Fibroblast of villous mesenchyme (primary cell): ENCODE data around the gene LBX2. TPM values are rescaled to one million over a fixed set of nuclear protein-coding genes. Genes with fewer than 3 reads are reported as not detected.
A peak's percentile ranks its signal among the peaks of the same experiment; 100 is the strongest.
"Not testable (repeated sequence)": the region's sequence is repeated elsewhere in the genome, so short reads cannot be mapped to it uniquely, and the experiment has no call there.

Experiments used
- DNase-seq: peaks from one replicate; pipeline ENCODE4 v3.0.0-alpha.2; 2010; ENCODE audit warnings: low read depth
- H3K4me3 ChIP-seq: 2 replicates; pipeline ENCODE4 v1.5.1; 2011; ENCODE audit warnings: low read depth, mild to moderate bottlenecking, low read length
- total RNA-seq: library from RNA; depleted of rRNA; stranded (reverse); fragments of >200 nt; gene quantifications from 2 replicates; pipeline ENCODE4 v1.2.3, GENCODE V29; 2012
- TF ChIP-seq, protein P1 (sequence below): IDR thresholded peaks from 2 replicates; pipeline ENCODE4 v1.5.1; 2012; ENCODE audit warnings: low read depth, mild to moderate bottlenecking, low read length; ENCODE audit not compliant: insufficient read depth

Gene LBX2
- total RNA-seq, 1 donor, result 1.3 TPM

DNA sequence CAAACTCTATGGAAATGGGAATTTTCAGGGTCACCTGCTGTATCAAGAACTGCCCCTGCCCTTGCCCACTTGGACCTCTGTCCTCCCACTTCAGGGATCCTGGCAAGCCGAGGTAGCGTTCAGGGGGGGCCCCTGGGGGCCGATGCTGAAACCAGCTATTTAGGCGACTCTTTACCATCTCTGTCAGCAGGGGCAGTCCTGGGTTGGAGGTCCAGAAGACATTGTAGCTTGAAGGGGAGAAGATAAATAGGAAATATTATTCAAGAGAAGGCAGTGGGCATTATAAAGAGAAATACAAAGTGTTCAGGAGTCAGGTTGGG, 36.7 kb downstream of the LBX2 start:
- H3K4me3 ChIP-seq, result no peak overlapping the region
- TF ChIP-seq, protein P1, sequence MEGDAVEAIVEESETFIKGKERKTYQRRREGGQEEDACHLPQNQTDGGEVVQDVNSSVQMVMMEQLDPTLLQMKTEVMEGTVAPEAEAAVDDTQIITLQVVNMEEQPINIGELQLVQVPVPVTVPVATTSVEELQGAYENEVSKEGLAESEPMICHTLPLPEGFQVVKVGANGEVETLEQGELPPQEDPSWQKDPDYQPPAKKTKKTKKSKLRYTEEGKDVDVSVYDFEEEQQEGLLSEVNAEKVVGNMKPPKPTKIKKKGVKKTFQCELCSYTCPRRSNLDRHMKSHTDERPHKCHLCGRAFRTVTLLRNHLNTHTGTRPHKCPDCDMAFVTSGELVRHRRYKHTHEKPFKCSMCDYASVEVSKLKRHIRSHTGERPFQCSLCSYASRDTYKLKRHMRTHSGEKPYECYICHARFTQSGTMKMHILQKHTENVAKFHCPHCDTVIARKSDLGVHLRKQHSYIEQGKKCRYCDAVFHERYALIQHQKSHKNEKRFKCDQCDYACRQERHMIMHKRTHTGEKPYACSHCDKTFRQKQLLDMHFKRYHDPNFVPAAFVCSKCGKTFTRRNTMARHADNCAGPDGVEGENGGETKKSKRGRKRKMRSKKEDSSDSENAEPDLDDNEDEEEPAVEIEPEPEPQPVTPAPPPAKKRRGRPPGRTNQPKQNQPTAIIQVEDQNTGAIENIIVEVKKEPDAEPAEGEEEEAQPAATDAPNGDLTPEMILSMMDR, result no peak
- DNase-seq, result no peak

DNA sequence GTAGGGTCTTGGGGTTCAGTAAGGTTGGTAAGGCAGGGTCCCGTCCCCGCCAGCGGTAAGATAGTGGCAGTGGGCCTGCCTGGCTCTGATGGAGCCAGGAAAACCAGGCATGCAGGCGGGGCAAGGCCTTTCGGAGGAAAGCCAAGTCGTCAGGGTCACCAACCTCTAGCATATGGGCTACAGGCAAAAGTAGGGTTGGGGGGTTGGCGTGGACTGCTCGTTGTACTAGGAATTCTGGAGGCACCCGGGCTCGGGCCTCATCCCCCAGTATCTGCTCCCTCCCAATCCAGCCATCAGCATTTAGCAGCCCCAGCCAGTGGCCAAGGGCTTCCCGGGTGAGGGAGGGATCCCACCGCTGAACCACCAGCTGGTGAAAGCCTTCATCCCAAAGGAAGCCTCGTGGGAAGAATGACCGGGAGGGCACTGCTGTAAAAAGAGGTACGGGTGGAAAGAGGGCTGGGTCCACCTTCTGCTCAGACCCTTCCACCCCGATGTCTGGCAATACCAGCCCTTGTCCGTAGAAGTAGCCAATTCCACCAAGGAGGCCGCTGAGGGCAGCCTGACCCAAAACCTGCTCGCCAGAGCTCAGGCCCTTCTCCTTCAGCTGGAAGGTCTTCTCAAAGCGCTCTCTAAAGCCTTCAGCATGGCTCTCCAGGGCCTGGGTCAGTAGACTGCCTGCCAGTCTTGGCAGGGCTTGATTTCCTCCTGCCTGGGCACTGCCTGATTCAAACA, 37.2 kb downstream of the LBX2 start:
- TF ChIP-seq, protein P1, result no peak
- DNase-seq, result no peak
- no peak overlapping the region for H3K4me3 ChIP-seq

DNA sequence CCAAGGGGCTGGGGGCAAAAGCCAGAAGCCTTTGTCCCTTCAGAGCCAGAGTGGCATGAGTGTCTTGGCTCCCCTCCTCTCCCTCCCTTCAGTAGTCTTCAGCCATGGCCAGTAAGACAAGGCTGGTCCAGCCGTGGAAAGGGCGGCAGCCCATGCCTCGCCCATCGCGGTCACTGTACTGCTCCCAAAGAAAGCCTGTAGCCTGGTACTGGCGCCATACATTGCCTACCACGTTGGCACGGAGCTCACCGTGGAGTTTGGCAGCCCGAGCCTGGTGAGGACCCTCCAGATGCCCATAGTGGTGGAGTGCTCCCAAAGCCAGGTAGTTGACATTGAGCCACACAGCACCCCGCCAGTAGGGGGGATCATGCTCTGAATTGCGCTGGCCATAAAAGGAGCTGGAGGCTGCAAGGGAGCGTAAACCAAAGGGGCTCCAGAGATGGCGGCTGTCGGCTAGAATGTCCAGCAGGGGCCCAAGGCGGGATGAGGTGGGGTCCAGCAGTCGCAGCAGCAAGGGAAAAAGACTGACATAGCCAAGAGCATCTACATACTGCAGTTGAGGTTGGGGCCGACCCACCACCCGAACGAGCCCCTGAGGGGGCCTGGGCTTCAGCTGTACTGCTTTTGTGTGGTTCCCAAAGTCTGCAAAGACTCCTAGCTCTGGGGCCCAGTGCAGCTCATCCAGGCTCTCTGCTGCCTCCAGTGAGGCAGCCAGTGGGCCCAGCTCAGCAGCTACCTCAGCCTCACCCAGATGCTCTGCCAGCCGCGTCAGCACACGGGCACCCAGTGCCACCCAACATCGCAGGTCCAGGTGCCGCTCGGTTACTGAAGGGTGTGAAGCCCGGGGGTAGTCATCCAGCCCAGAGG, 38.0 kb downstream of the LBX2 start:
- no peak for DNase-seq
- no peak overlapping the region for H3K4me3 ChIP-seq
- TF ChIP-seq, protein P1, result peak; percentile 26

DNA sequence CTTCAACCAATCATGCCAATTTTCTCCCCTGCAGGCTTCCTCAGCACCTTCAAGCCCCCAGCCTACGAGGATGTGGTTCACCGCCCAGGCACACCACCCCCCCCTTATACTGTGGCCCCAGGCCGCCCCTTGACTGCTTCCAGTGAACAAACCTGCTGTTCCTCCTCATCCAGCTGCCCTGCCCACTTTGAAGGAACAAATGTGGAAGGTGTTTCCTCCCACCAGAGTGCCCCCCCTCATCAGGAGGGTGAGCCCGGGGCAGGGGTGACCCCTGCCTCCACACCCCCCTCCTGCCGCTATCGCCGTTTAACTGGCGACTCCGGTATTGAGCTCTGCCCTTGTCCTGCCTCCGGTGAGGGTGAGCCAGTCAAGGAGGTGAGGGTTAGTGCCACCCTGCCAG, 39.2 kb downstream of the LBX2 start:
- not testable (repeated sequence) for H3K4me3 ChIP-seq, DNase-seq

DNA sequence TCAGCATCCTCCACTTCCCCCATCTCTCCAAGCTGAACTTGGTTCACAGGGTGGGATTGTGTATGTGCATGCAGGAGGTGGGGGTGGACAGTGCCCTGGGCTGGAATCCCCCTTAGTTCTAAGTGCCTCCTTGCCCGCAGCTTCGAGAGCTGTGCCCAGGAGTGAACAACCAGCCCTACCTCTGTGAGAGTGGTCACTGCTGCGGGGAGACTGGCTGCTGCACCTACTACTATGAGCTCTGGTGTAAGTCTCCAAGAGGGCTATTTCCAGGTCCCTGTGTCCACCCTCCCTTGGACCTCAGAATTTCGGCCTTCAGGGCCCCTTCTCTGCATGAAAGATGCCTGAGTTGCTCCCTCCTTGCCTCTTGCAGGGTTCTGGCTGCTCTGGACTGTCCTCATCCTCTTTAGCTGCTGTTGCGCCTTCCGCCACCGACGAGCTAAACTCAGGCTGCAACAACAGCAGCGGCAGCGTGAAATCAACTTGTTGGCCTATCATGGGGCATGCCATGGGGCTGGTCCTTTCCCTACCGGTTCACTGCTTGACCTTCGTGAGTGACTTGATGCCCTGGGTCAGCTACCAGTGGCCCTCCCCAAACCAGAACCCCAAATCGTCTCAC, 39.8 kb downstream of the LBX2 start:
- DNase-seq, result not testable (repeated sequence)
- H3K4me3 ChIP-seq, result peak overlapping the region; percentile 79

DNA sequence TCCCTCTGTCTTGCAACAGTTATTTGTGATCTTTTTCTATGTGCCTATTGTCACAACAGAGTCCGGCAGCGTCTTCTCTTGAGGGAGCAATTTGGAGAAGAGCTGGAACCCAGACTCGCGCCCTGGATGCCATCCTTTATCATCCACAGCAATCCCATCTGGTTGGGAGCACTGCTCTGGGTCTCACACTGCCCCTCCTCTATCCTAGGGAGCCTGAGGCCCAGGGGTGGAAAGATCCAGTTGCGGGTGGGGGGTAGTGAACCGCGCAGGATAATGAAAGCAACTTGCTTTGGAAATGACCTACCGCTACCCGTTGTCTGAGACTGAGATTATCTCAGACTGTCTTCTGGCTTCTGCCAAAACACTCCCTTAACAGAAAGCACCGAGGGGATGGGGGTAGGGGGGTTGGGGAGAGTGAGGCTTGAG, 40.5 kb downstream of the LBX2 start:
- peak; percentile 37 for DNase-seq
- TF ChIP-seq, protein P1, result no peak
- peak overlapping the region; percentile 79 for H3K4me3 ChIP-seq

DNA sequence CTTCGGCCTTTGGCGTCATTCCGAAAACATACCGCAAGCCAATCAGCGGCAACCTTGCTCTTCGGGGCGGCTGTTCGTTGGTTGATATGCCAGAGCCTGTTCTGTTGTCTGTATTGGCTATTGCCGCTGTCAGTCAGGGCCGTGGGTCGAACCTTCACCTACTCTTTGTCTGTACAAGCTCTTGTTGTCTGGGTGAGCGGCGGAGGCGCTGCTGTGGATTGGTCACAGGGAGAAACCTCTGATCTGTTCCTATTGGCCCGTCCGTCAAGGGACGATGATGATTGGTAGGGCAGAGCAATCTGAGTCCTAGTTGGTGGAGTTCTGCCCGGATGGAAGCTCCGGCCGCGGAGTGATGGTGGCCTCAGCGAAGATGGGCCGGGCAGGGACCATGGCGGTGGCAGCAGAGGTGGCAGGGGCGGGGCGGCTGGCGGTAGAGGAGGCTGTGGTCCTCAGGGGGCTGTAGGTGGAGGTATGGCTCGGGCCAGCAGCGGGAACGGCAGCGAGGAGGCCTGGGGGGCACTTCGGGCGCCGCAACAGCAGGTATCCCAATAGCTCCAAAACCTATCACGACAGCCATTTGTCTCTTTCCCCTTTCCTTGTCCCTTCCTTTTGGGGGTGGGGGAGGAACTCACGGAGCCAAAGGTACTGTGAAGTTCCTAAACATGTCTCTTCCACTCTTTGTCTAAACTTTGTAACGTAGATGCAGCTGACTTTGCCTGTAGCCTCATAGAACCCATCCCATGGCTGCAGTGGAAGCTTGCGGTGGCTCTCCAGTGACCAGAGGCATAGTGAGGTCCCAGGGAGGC, 41.1 kb downstream of the LBX2 start, which contains the start of gene WBP1:
TSS of gene WBP1 (plus strand) at position 307 of the 806 bp plus-strand sequence. CDS start at position 472, 165 bp downstream.
- DNase-seq, result peak; percentile 100
- peak within 1 kb of the TSS; percentile 79 for H3K4me3 ChIP-seq
- TF ChIP-seq, protein P1, result no peak
